GM10847 (cell line): Measurements from ENCODE around the gene MGST1.

Experiments
- POLR2A ChIP-seq: IDR thresholded peaks from 2 replicates; pipeline ENCODE4 v1.6.1; 2011; ENCODE audit not compliant: insufficient read length; ENCODE audit errors: extremely low read depth

The MGST1 gene

DNA sequence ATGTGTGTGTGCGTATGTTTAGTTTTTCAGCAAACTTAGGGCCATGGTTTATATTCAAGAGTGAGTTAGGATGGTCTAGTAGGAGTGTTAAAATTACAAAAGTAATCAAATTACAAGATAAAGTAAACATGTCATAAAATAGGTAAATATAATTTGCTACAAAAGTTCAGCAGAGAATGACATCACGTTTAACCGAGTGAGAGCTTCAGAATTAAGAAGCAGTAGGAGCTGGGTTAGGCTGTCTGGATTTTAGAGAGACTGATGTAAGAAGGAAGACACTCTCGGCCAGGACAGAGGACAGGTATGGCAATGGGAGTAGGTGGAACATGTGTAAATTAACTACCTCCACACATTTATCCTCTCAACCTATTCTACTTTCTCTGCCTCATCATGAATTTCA lies 11.6 kb upstream of the MGST1 start:
- TF ChIP-seq POLR2A: no peak

GRCh38 chr12:16344269-16344668 lies 3.2 kb upstream of the MGST1 start:
- no peak for TF ChIP-seq POLR2A

DNA sequence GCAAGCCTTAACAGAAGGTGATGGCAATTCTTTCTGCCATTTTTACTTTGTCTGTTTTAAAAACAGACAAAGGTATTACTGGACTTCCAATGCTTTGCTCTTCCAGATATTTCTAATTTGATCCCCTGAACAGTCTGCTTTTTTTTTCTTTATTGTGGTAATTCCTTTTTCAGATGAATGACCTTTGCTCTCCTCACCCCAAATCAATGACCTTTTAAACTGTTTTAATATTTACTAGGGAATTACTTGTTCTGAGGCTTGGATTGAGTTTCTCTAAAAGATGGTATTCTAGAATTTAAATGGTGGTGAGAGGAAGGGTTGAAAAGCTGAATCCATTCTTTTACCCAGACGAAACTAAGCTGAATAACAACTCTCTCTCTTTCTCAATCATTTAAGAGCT lies 2.3 kb upstream of the MGST1 start:
- no peak for TF ChIP-seq POLR2A

DNA sequence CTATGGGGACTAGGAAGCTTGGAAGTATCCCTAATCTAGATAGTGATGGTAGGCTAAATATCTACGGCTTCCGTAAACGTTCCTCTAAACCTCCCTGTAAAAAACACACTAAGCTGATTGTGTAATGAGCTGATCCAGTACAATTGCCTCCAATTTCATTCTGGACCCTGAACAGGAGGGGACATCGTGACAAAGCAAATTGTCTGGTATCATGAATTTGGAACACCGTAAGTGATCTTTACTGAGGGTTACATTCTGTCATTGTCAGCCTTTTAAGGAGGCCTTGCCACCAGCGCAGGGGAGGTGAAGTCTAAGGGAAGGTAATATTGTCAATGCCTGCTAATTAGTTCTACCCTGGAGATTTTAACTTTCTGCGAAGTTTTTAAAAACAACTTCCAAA lies 487 bp upstream of the MGST1 start:
- TF ChIP-seq POLR2A: no peak

DNA sequence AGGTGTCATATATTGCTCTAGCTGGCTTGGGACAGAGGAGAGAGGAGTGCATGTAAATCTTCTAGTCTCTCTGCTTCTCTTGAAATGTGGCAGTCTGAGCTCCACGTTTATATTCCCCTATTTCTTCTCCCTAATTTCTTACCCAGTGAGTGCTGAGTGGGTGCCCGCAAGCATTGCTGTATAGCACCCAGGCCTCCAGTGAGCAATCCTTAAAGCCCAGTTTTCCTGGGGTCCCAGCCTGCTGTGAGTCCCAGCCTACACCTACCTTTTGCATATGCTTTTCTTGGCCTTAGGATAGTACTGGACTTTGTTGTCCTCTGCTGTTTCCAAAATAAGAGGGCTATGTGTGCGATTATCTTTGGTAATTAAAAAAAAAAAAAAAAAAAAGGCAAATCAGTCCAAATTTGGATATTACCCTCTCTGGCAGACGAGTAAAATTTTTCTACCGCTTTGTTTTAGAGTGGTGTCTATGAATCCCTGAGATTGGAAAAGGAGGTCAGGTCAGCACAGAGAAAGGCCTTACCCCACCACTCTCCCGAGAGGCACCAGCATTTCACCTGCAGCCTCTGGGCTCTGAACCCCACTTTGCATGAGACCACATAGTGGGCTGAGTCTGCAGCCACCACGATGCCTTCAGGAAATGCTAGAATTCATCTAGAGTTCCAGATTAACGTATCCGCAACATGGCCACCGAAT lies 1.1 kb downstream of the MGST1 start:
- TF ChIP-seq POLR2A: no peak

DNA sequence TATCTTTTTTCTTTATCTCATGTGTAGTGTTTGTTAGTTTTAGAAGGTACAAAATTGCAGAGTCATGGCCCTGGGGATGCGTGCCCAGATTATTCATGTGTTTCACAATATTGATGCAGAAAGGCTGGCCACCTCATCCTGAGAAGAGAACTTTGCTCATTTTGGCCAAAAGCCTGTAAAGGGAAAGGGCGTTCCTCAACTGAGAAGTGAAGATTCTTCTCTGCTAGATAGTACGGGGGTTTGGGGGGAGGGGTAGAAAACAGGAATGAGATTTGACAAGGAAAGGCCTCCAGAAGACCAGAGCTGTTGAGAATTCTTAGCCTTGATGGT lies 1.7 kb downstream of the MGST1 start:
- TF ChIP-seq POLR2A: no peak

GRCh38 chr12:16350682-16351081 lies 3.2 kb downstream of the MGST1 start:
- TF ChIP-seq POLR2A: no peak

- no peak for TF ChIP-seq POLR2A
Observed at GRCh38 chr12:16352481-16352880, 5.0 kb downstream of the MGST1 start.

GRCh38 chr12:16358878-16359277 lies 11.4 kb downstream of the MGST1 start:
- TF ChIP-seq POLR2A: no peak

GRCh38 chr12:16359512-16360491 lies 12.4 kb downstream of the MGST1 start:
- TF ChIP-seq POLR2A: no peak

DNA sequence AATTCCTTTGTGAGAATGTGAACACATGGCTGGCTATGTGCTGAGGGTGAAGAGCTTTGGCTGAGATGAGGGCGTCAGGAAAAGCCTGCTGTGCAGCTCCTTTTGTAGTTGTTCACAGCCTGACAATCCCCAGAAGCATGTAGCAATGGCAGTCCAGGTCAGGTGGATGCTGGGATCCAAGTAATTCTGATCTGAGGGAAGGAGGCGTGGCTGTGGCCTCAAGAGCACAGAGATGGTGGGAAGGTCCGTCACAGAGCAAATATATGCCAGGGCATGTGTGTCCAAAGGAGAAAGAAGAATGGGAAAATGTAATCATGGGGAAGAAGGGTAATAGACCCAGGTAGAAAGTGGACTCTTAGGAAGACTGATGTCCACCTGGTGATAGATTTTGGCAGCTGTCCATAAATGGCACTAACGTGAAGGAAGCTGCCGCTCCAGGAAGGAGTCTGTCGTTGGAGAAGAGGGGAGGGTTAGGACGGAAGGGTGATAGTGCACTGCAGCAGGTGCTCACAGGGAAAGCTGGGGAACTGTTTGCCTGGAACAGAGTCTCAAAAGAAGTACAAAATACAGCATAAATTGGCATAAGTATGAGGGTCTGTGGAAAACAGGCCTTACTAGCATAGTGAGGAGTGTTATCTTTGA lies 13.8 kb downstream of the MGST1 start:
- TF ChIP-seq POLR2A: no peak

DNA sequence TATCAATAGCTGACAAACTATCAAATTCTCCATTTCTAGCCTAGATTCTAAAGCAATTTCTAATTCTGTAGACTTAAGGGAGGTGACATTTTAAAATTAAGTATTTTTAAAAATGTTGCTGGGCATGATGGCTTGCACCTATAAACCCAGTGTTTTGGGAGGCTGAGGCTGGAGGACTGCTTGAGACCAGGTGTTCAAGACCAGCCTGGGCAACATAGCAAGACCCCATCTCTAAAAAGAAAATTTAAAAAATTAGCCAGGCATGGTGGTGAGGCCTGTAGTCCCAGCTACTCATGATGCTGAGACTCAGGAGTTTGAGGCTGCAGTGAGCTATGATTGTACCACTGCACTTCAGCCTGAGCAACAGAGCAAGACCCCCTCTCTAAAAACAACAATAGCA lies 15.1 kb downstream of the MGST1 start:
- TF ChIP-seq POLR2A: no peak

- no peak for TF ChIP-seq POLR2A
Observed at GRCh38 chr12:16369156-16369555, 21.7 kb downstream of the MGST1 start.

DNA sequence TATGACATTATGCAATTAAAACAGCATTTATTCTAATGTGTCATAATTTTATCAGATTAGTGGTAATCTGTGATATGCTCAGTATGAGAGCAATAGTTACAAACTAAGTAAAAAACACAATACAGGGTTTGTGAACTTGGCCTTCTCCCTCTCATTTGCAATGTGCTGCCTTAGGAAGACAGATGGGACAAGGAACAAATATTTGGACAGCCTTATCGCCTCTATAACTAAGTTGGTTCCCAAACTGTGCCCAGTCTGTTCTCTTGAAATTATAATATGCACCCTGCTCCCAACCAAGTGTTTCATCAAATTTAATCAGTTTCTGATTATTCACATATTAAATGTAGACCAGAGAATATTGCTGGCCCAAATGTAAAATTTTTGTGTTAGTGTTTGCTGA lies 22.7 kb downstream of the MGST1 start:
- no peak for TF ChIP-seq POLR2A

DNA sequence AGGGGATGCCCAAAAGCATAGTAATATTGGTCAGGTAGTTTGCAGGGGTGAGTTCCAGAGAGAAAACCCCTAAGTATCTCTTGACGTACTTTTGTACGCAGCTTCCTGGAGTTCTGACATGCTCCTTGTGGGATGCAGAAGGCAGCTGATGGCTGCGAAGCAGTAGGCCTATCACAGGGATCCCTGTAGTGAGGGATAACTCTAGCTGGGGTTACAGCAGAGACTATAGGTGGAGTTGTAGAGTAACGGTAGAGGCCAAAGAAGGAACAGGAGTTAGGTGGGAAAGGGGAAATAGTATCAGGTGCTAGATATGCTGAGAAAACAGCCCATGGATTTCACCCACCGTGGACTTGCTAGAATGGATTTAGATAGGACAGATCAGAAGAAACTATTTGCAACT lies 37.3 kb downstream of the MGST1 start:
- no peak for TF ChIP-seq POLR2A
